D721Med (cell line): Measurements from ENCODE around the gene SPEG.

Source experiments
- DNase-seq: peaks from one replicate; pipeline ENCODE4 v3.0.0; 2011; ENCODE audit warnings: low spot score; ENCODE audit not compliant: insufficient read length
- FAIRE-seq: peaks from 2 replicates; lab custom pipeline; 2011; peaks lifted over from hg19 to GRCh38; lab: Jason Lieb, UNC
- TF ChIP-seq, protein P1 (sequence below): IDR thresholded peaks from 2 replicates; pipeline ENCODE4 v1.5.1; 2012; ENCODE audit warnings: mild to moderate bottlenecking, control low read depth; ENCODE audit not compliant: insufficient read depth; ENCODE audit errors: missing control alignments

The SPEG gene

GRCh38 chr2:219415580-219416234 lies 18.9 kb upstream of the SPEG start:
- TF ChIP-seq, protein P1, sequence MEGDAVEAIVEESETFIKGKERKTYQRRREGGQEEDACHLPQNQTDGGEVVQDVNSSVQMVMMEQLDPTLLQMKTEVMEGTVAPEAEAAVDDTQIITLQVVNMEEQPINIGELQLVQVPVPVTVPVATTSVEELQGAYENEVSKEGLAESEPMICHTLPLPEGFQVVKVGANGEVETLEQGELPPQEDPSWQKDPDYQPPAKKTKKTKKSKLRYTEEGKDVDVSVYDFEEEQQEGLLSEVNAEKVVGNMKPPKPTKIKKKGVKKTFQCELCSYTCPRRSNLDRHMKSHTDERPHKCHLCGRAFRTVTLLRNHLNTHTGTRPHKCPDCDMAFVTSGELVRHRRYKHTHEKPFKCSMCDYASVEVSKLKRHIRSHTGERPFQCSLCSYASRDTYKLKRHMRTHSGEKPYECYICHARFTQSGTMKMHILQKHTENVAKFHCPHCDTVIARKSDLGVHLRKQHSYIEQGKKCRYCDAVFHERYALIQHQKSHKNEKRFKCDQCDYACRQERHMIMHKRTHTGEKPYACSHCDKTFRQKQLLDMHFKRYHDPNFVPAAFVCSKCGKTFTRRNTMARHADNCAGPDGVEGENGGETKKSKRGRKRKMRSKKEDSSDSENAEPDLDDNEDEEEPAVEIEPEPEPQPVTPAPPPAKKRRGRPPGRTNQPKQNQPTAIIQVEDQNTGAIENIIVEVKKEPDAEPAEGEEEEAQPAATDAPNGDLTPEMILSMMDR: no peak
- DNase-seq (no peak), FAIRE-seq (no peak)

- TF ChIP-seq, protein P1: no peak
- FAIRE-seq (no peak), DNase-seq (no peak)
Measured at GRCh38 chr2:219416235-219416602, 18.4 kb upstream of the SPEG start.

GRCh38 chr2:219416938-219417337 lies 17.7 kb upstream of the SPEG start:
- DNase-seq (no peak), FAIRE-seq (no peak)
- TF ChIP-seq, protein P1: no peak

GRCh38 chr2:219417374-219417773 lies 17.3 kb upstream of the SPEG start:
- FAIRE-seq: no peak
- TF ChIP-seq, protein P1: no peak
- no peak for DNase-seq

DNA sequence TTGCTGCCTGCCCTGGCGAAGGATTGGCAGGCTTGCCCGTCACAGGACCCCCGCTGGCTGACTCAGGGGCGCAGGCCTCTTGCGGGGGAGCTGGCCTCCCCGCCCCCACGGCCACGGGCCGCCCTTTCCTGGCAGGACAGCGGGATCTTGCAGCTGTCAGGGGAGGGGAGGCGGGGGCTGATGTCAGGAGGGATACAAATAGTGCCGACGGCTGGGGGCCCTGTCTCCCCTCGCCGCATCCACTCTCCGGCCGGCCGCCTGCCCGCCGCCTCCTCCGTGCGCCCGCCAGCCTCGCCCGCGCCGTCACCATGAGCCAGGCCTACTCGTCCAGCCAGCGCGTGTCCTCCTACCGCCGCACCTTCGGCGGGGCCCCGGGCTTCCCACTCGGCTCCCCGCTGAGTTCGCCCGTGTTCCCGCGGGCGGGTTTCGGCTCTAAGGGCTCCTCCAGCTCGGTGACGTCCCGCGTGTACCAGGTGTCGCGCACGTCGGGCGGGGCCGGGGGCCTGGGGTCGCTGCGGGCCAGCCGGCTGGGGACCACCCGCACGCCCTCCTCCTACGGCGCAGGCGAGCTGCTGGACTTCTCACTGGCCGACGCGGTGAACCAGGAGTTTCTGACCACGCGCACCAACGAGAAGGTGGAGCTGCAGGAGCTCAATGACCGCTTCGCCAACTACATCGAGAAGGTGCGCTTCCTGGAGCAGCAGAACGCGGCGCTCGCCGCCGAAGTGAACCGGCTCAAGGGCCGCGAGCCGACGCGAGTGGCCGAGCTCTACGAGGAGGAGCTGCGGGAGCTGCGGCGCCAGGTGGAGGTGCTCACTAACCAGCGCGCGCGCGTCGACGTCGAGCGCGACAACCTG lies 16.3 kb upstream of the SPEG start, which contains the start of gene DES:
Gene DES (plus strand): TSS at position 223 of the 857 bp plus-strand sequence. CDS start 86 bp downstream, at position 309.
- TF ChIP-seq, protein P1: no peak
- FAIRE-seq: no peak
- DNase-seq: no peak

DNA sequence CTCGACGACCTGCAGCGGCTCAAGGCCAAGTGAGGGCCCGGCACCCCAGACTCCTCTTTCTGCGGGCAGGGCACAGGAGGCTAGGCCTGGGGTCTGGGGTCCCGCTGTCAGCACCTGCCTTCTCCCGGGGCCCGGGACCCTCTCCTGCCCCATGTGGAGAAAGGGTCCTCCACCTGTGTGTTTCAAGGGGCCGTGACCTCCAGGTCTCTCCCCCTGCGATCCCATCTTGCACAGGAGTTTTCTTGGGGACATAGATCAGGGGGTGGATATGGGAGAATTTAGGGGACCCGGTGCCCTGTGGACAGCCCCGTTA lies 15.7 kb upstream of the SPEG start:
- TF ChIP-seq, protein P1: no peak
- DNase-seq: no peak
- no peak for FAIRE-seq
